Measurements from ENCODE around the gene AGAP2. TPM values are rescaled to one million over a fixed set of nuclear protein-coding genes. Genes with fewer than 3 reads are reported as not detected.

Gene AGAP2
- polyA plus RNA-seq, 3 donors = 0.20 to 3.4 (median 0.65) TPM

- Histone ChIP-seq H3K36me3 (replicated peaks in 1 of 2; ENCODE audit: control insufficient read depth in 1 of 2, insufficient read depth in 2 of 2, low read length in 2 of 2) (peaks cover 14 to 36% of the 10 kb centered on the region in 2 donors), H3K4me1 (ENCODE audit: control insufficient read depth in 1 of 2, insufficient read depth in 2 of 2, low read length in 2 of 2) (peaks cover 36 to 39% of the 10 kb centered on the region in 2 donors), H2AFZ (ENCODE audit: insufficient read depth, low read depth, low read length, poor library complexity, severe bottlenecking) (peak overlapping the region; percentile 79), H3K4me3 (replicated peaks in 1 of 3; ENCODE audit: low read depth in 2 of 3, low read length in 3 of 3) (peak overlapping the region; percentile 69 to 84 (median 81)), H3K79me2 (ENCODE audit: insufficient read depth, low read length) (peaks cover 15% of the 10 kb centered on the region), H4K20me1 (ENCODE audit: insufficient read depth, low read length) (no peaks in the 10 kb centered on the region), H3K4me2 (replicated peaks; ENCODE audit: extremely low read depth, low read length, poor library complexity, severe bottlenecking) (peak overlapping the region; percentile 86), H3K9ac (ENCODE audit: insufficient read depth, low read length, poor library complexity, severe bottlenecking) (peak overlapping the region; percentile 83), H3K27me3 (ENCODE audit: control insufficient read depth in 2 of 2, insufficient read depth in 2 of 2, low read length in 2 of 2) (no peaks in the 10 kb centered on the region), H3K9me3 (replicated peaks in 1 of 2; ENCODE audit: control insufficient read depth in 1 of 2, insufficient read depth in 1 of 2, low read length in 2 of 2) (no peaks in the 10 kb centered on the region), H3K27ac (ENCODE audit: low read depth in 1 of 2, low read length in 2 of 2) (peak overlapping the region; percentile 78 to 89)
- peaks cover 0 to 1% (median 0%) of the 10 kb centered on the region in 3 donors for H3K27me3 Mint-ChIP-seq (ENCODE audit: low read depth in 3 of 3)
- H3K36me3 Mint-ChIP-seq = peaks cover 21 to 37% of the 10 kb centered on the region in 2 donors
- no peak for DNase-seq
- peak overlapping the region; percentile 92 to 98 (median 96) for H3K27ac Mint-ChIP-seq
- peak overlapping the region; percentile 89 to 93 for H3K4me3 Mint-ChIP-seq
- TF ChIP-seq, protein P1, sequence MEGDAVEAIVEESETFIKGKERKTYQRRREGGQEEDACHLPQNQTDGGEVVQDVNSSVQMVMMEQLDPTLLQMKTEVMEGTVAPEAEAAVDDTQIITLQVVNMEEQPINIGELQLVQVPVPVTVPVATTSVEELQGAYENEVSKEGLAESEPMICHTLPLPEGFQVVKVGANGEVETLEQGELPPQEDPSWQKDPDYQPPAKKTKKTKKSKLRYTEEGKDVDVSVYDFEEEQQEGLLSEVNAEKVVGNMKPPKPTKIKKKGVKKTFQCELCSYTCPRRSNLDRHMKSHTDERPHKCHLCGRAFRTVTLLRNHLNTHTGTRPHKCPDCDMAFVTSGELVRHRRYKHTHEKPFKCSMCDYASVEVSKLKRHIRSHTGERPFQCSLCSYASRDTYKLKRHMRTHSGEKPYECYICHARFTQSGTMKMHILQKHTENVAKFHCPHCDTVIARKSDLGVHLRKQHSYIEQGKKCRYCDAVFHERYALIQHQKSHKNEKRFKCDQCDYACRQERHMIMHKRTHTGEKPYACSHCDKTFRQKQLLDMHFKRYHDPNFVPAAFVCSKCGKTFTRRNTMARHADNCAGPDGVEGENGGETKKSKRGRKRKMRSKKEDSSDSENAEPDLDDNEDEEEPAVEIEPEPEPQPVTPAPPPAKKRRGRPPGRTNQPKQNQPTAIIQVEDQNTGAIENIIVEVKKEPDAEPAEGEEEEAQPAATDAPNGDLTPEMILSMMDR (IDR thresholded peaks at IDR 0.05) = no peak
- intact Hi-C loops (cut with micrococcal nuclease) = loop anchor here in 1 of 2 donors (10.0 kb wide), 1 partner anchor 189 kb away; no protein-coding TSS in a partner anchor
- H3K9me3 Mint-ChIP-seq = no peaks in the 10 kb centered on the region
- 71% methylated on average over 2 of the region's 8 CpGs for WGBS (ENCODE audit: insufficient coverage)
- H3K4me1 Mint-ChIP-seq = peaks cover 40% of the 10 kb centered on the region
Measured at GRCh38 chr12:57745485-57745881, 6.9 kb upstream of the AGAP2 start.

DNA sequence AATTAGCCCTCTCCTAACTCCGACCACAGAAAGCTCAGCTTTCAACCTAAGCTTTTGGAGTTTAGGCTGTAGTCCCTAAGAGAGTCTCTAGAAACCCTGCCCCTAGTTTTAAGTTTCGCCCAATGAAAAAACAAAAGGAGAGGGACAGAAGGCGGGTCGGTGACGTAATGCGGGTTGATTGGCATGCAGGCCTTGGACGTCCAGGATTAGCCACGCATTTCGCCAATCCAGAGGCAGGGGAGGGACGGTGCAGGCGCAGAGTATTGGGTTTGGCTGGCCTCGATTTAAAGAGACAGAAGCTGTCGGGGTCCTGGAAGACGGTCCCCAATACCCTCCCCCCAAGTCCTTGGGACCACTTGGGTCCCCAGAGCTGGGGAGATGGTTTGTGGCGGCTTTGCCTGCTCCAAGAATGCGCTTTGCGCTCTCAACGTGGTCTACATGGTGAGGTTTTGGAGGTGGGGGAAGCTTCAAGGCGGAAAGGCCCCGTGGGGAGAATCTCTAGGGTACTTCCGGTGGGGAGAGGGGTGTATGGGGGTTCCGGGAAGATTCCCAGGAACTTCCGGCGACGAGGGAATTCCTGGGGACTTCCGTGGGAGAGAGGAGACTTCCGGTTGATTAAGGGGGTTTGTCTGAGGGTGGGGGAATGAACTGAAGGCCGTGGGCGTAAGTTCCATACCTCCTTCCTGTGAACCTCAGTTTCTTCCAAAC is 6.4 kb upstream of the AGAP2 start, which contains the start of gene TSPAN31:
Gene TSPAN31, plus strand, starts transcription at position 263 of the 708 bp plus-strand sequence. Its CDS starts 116 bp downstream, at position 379.
- Mint-ChIP-seq H3K9me3 (no peaks in the 10 kb centered on the region), H3K4me3 (peak within 1 kb of the TSS; percentile 89 to 93), H3K4me1 (peaks cover 44% of the 10 kb centered on the region), H3K27me3 (ENCODE audit: low read depth in 3 of 3) (peaks cover 0 to 1% (median 0%) of the 10 kb centered on the region in 3 donors), H3K36me3 (peaks cover 17 to 33% of the 10 kb centered on the region in 2 donors), H3K27ac (peak within 1 kb of the TSS; percentile 92 to 98 (median 96))
- Histone ChIP-seq H3K4me3 (replicated peaks in 1 of 3; ENCODE audit: low read depth in 2 of 3, low read length in 3 of 3) (peak within 1 kb of the TSS; percentile 69 to 84 (median 81)), H3K9me3 (replicated peaks in 1 of 2; ENCODE audit: control insufficient read depth in 1 of 2, insufficient read depth in 1 of 2, low read length in 2 of 2) (no peaks in the 10 kb centered on the region), H3K36me3 (replicated peaks in 1 of 2; ENCODE audit: control insufficient read depth in 1 of 2, insufficient read depth in 2 of 2, low read length in 2 of 2) (peaks cover 14 to 33% of the 10 kb centered on the region in 2 donors), H3K9ac (ENCODE audit: insufficient read depth, low read length, poor library complexity, severe bottlenecking) (peak within 1 kb of the TSS; percentile 83), H3K79me2 (ENCODE audit: insufficient read depth, low read length) (peaks cover 15% of the 10 kb centered on the region), H3K4me1 (ENCODE audit: control insufficient read depth in 1 of 2, insufficient read depth in 2 of 2, low read length in 2 of 2) (peaks cover 40 to 45% of the 10 kb centered on the region in 2 donors), H2AFZ (ENCODE audit: insufficient read depth, low read depth, low read length, poor library complexity, severe bottlenecking) (peak within 1 kb of the TSS; percentile 79), H3K27ac (ENCODE audit: low read depth in 1 of 2, low read length in 2 of 2) (peak within 1 kb of the TSS; percentile 78 to 89), H3K4me2 (replicated peaks; ENCODE audit: extremely low read depth, low read length, poor library complexity, severe bottlenecking) (peak within 1 kb of the TSS; percentile 86), H3K27me3 (ENCODE audit: control insufficient read depth in 2 of 2, insufficient read depth in 2 of 2, low read length in 2 of 2) (no peaks in the 10 kb centered on the region), H4K20me1 (ENCODE audit: insufficient read depth, low read length) (no peaks in the 10 kb centered on the region)
- TF ChIP-seq, protein P1 (IDR thresholded peaks at IDR 0.05) = no peak
- DNase-seq = peak; percentile 96 to 97 (median 97)
- WGBS (ENCODE audit: insufficient coverage) = 0% methylated on average over 21 of the region's 29 CpGs
- intact Hi-C loops (cut with micrococcal nuclease) = loop anchor here in 1 of 2 donors (5.0 to 10.0 kb wide), 2 partner anchors 53 to 190 kb away; partner anchors contain the start of gene OS9

Measured in CD14-positive monocyte (primary cell).